HEK293 (cell line): ENCODE results near the gene SORL1.

Source experiments
- CTCF ChIP-seq: fragments of 450-650 bp; formaldehyde crosslinking; IDR thresholded peaks from 2 replicates; pipeline ENCODE4 v1.5.1; 2016; ENCODE audit warnings: missing biosample characterization, missing genetic modification characterization
- KLF8 ChIP-seq: fragments of 450-650 bp; formaldehyde crosslinking; IDR thresholded peaks from 2 replicates; pipeline ENCODE4 v1.5.1; 2016; ENCODE audit warnings: missing biosample characterization, missing genetic modification characterization
- SP2 ChIP-seq: fragments of 450-650 bp; formaldehyde crosslinking; IDR thresholded peaks from 2 replicates; pipeline ENCODE4 v1.5.1; 2016; ENCODE audit warnings: missing biosample characterization, missing genetic modification characterization
- SP3 ChIP-seq: fragments of 450-650 bp; formaldehyde crosslinking; IDR thresholded peaks from 2 replicates; pipeline ENCODE4 v1.5.1; 2016; ENCODE audit warnings: missing biosample characterization, missing genetic modification characterization
- SP7 ChIP-seq: fragments of 450-650 bp; formaldehyde crosslinking; IDR thresholded peaks from 2 replicates; pipeline ENCODE4 v1.5.1; 2016; ENCODE audit warnings: missing biosample characterization, missing genetic modification characterization
- WT1 ChIP-seq: fragments of 450-650 bp; formaldehyde crosslinking; IDR thresholded peaks from 2 replicates; pipeline ENCODE4 v1.5.1; 2016; ENCODE audit warnings: missing biosample characterization, missing genetic modification characterization
- ZBTB21 ChIP-seq: fragments of 450-650 bp; formaldehyde crosslinking; IDR thresholded peaks from 2 replicates; pipeline ENCODE4 v1.5.1; 2017; ENCODE audit warnings: missing biosample characterization, missing genetic modification characterization
- ZEB2 ChIP-seq: fragments of 450-650 bp; formaldehyde crosslinking; IDR thresholded peaks from 2 replicates; pipeline ENCODE4 v1.5.1; 2016; ENCODE audit warnings: missing biosample characterization, missing genetic modification characterization
- ZFP37 ChIP-seq: fragments of 450-650 bp; formaldehyde crosslinking; IDR thresholded peaks from 2 replicates; pipeline ENCODE4 v1.5.1; 2016; ENCODE audit warnings: missing biosample characterization, missing genetic modification characterization
- ZFP41 ChIP-seq: fragments of 450-650 bp; formaldehyde crosslinking; IDR thresholded peaks from 2 replicates; pipeline ENCODE4 v1.5.1; 2016; ENCODE audit warnings: missing biosample characterization, missing genetic modification characterization, borderline replicate concordance
- ZIC2 ChIP-seq: fragments of 450-650 bp; formaldehyde crosslinking; IDR thresholded peaks from 2 replicates; pipeline ENCODE4 v1.5.1; 2016; ENCODE audit warnings: missing biosample characterization, missing genetic modification characterization
- ZNF112 ChIP-seq: fragments of 450-650 bp; formaldehyde crosslinking; IDR thresholded peaks from 2 replicates; pipeline ENCODE4 v1.5.0; 2017; ENCODE audit warnings: missing biosample characterization, missing genetic modification characterization
- ZNF132 ChIP-seq: fragments of 450-650 bp; formaldehyde crosslinking; IDR thresholded peaks from 2 replicates; pipeline ENCODE4 v1.5.1; 2017; ENCODE audit warnings: missing biosample characterization, missing genetic modification characterization, borderline replicate concordance
- ZNF18 ChIP-seq: fragments of 450-650 bp; formaldehyde crosslinking; IDR thresholded peaks from 2 replicates; pipeline ENCODE4 v1.5.1; 2016; ENCODE audit warnings: missing biosample characterization, missing genetic modification characterization
- ZNF202 ChIP-seq: fragments of 450-650 bp; formaldehyde crosslinking; IDR thresholded peaks from 2 replicates; pipeline ENCODE4 v1.5.1; 2016; ENCODE audit warnings: missing biosample characterization, missing genetic modification characterization, borderline replicate concordance
- ZNF214 ChIP-seq: fragments of 450-650 bp; formaldehyde crosslinking; IDR thresholded peaks from 2 replicates; pipeline ENCODE4 v1.5.1; 2017; ENCODE audit warnings: missing biosample characterization, mild to moderate bottlenecking, missing genetic modification characterization, borderline replicate concordance
- ZNF248 ChIP-seq: fragments of 450-650 bp; formaldehyde crosslinking; IDR thresholded peaks from 2 replicates; pipeline ENCODE4 v1.5.1; 2017; ENCODE audit warnings: missing biosample characterization, missing genetic modification characterization
- ZNF274 ChIP-seq, 2 experiments: fragments of 200-500 bp in 1 of 2; fragments of 450-650 bp in 1 of 2; sonication (Bioruptor generic) in 1 of 2; formaldehyde crosslinking in 1 of 2; IDR thresholded peaks; 2 replicates each; pipeline versions ENCODE4 v1.5.1 to v1.6.1; 2014 to 2016; ENCODE audit warnings: borderline replicate concordance in 1 of 2, inconsistent platforms in 1 of 2, low read length in 1 of 2, missing biosample characterization in 1 of 2, missing genetic modification characterization in 1 of 2
- ZNF311 ChIP-seq: fragments of 450-650 bp; formaldehyde crosslinking; IDR thresholded peaks from 2 replicates; pipeline ENCODE4 v1.5.1; 2017; ENCODE audit warnings: missing biosample characterization, missing genetic modification characterization, borderline replicate concordance
- ZNF394 ChIP-seq: fragments of 450-650 bp; formaldehyde crosslinking; IDR thresholded peaks from 2 replicates; pipeline ENCODE4 v1.5.1; 2016; ENCODE audit warnings: missing biosample characterization, missing genetic modification characterization, mild to moderate bottlenecking, moderate library complexity, borderline replicate concordance
- ZNF48 ChIP-seq: fragments of 450-650 bp; formaldehyde crosslinking; IDR thresholded peaks from 2 replicates; pipeline ENCODE4 v1.5.1; 2016; ENCODE audit warnings: missing biosample characterization, missing genetic modification characterization
- ZNF510 ChIP-seq: fragments of 450-650 bp; formaldehyde crosslinking; IDR thresholded peaks from 2 replicates; pipeline ENCODE4 v1.5.1; 2018; ENCODE audit warnings: mild to moderate bottlenecking, missing genetic modification characterization, missing biosample characterization; ENCODE audit not compliant: insufficient replicate concordance
- ZNF560 ChIP-seq: fragments of 450-650 bp; formaldehyde crosslinking; IDR thresholded peaks from 2 replicates; pipeline ENCODE4 v1.5.1; 2017; ENCODE audit warnings: missing biosample characterization, missing genetic modification characterization, borderline replicate concordance
- ZNF626 ChIP-seq: fragments of 450-650 bp; sonication (Bioruptor Pico); formaldehyde crosslinking; IDR thresholded peaks from 2 replicates; pipeline ENCODE4 v1.5.1; 2018; ENCODE audit warnings: missing biosample characterization, missing genetic modification characterization, inconsistent platforms
- ZNF660 ChIP-seq: fragments of 450-650 bp; IDR thresholded peaks from 2 replicates; pipeline ENCODE4 v1.5.1; 2018; ENCODE audit warnings: missing biosample characterization, mild to moderate bottlenecking, missing genetic modification characterization
- ZNF664 ChIP-seq: fragments of 450-650 bp; formaldehyde crosslinking; IDR thresholded peaks from 2 replicates; pipeline ENCODE4 v1.5.1; 2016; ENCODE audit warnings: missing biosample characterization, missing genetic modification characterization
- ZNF692 ChIP-seq: fragments of 450-650 bp; formaldehyde crosslinking; IDR thresholded peaks from 2 replicates; pipeline ENCODE4 v1.5.1; 2016; ENCODE audit warnings: missing biosample characterization, missing genetic modification characterization
- ZNF707 ChIP-seq: fragments of 450-650 bp; formaldehyde crosslinking; IDR thresholded peaks from 2 replicates; pipeline ENCODE4 v1.5.1; 2016; ENCODE audit warnings: missing biosample characterization, missing genetic modification characterization
- TF ChIP-seq, protein P1 (sequence below): fragments of 450-650 bp; IDR thresholded peaks from 2 replicates; pipeline ENCODE4 v1.5.1; 2018; ENCODE audit warnings: missing biosample characterization, missing genetic modification characterization
- TF ChIP-seq, protein P2 (sequence below): fragments of 450-650 bp; formaldehyde crosslinking; IDR thresholded peaks from 2 replicates; pipeline ENCODE4 v1.5.1; 2016; ENCODE audit warnings: missing biosample characterization, missing genetic modification characterization, borderline replicate concordance
- TF ChIP-seq, protein P3 (sequence below): fragments of 450-650 bp; formaldehyde crosslinking; IDR thresholded peaks from 2 replicates; pipeline ENCODE4; 2016; ENCODE audit warnings: missing biosample characterization, missing genetic modification characterization

SORL1 gene

DNA sequence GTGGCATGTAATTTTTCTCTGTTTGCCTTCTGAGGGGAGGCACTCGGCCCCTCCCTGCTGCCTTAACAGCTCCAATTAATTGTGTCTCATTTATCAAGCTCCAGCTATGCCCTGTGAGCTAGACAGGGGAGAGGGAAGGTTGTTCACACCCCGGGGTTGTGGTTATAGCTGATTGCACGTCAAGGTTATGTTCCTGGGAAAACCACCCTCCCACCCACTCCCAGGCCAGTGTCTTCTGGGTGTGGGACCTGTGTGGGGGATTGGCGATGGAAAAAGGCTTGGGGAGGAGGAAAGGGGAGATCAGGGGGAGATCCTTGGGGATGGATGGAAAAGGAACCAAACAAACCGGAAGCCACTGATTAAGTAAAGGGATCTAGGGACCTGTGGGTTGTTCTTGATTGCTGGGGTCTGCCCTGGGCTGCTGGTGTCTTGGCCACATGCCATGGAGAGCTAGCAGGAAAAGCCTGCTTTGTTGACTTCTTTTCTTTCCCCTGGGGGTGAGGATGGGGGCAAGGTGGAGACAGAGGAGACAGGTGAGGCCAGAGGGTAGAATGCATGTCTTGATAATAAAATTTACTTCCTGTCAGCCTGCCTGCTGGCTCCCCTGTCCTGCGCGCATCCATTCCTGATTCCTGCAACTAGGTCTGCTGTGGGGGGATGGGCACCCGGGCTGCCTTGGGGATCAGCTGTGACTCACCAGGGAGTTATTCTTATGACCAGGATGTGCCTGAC, 14.1 kb downstream of the SORL1 start (continued):
- TF ChIP-seq ZNF18 (tag by site-specific recombination) (peak; percentile 20; the same call in 1 of the 2 replicates), SP7 (peak; percentile 82), ZNF248 (tag by site-specific recombination) (no peak), ZNF394 (tag by site-specific recombination) (peak; percentile 69; the same call in 1 of the 2 replicates), ZNF48 (tag by site-specific recombination) (no peak), ZNF214 (tag by site-specific recombination) (no peak), ZNF132 (tag by site-specific recombination) (no peak), ZEB2 (tag by site-specific recombination) (peak; percentile 46), ZNF560 (tag by site-specific recombination) (no peak), WT1 (peak; percentile 95), ZNF202 (tag by site-specific recombination) (no peak), KLF8 (tag by site-specific recombination) (0 out of 2 replicates have a peak, but pooled peaks have one; percentile 40), ZNF692 (0 out of 2 replicates have a peak, but pooled peaks have one; percentile 24), CTCF (tag by site-specific recombination) (no peak), ZNF707 (no peak), ZNF510 (tag by site-specific recombination) (no peak), ZFP41 (tag by site-specific recombination) (no peak), ZBTB21 (no peak), SP3 (tag by site-specific recombination) (no peak), ZNF112 (no peak), ZNF311 (tag by site-specific recombination) (no peak), SP2 (no peak), ZNF664 (no peak), ZFP37 (tag by site-specific recombination) (no peak), ZIC2 (peak; percentile 47), ZNF626 (tag by site-specific recombination) (no peak), ZNF660 (tag by site-specific recombination) (peak; percentile 60; the same call in 1 of the 2 replicates), ZNF274 (IDR thresholded peaks at IDR 0.05; ENCODE audit: low read length) (no peak), ZNF274 (tag by site-specific recombination; IDR thresholded peaks at IDR 0.05; ENCODE audit: borderline replicate concordance) (no peak)
- TF ChIP-seq, protein P1, sequence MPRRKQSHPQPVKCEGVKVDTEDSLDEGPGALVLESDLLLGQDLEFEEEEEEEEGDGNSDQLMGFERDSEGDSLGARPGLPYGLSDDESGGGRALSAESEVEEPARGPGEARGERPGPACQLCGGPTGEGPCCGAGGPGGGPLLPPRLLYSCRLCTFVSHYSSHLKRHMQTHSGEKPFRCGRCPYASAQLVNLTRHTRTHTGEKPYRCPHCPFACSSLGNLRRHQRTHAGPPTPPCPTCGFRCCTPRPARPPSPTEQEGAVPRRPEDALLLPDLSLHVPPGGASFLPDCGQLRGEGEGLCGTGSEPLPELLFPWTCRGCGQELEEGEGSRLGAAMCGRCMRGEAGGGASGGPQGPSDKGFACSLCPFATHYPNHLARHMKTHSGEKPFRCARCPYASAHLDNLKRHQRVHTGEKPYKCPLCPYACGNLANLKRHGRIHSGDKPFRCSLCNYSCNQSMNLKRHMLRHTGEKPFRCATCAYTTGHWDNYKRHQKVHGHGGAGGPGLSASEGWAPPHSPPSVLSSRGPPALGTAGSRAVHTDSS (tag by site-specific recombination): no peak
- TF ChIP-seq, protein P2, sequence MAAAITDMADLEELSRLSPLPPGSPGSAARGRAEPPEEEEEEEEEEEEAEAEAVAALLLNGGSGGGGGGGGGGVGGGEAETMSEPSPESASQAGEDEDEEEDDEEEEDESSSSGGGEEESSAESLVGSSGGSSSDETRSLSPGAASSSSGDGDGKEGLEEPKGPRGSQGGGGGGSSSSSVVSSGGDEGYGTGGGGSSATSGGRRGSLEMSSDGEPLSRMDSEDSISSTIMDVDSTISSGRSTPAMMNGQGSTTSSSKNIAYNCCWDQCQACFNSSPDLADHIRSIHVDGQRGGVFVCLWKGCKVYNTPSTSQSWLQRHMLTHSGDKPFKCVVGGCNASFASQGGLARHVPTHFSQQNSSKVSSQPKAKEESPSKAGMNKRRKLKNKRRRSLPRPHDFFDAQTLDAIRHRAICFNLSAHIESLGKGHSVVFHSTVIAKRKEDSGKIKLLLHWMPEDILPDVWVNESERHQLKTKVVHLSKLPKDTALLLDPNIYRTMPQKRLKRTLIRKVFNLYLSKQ: no peak
- TF ChIP-seq, protein P3, sequence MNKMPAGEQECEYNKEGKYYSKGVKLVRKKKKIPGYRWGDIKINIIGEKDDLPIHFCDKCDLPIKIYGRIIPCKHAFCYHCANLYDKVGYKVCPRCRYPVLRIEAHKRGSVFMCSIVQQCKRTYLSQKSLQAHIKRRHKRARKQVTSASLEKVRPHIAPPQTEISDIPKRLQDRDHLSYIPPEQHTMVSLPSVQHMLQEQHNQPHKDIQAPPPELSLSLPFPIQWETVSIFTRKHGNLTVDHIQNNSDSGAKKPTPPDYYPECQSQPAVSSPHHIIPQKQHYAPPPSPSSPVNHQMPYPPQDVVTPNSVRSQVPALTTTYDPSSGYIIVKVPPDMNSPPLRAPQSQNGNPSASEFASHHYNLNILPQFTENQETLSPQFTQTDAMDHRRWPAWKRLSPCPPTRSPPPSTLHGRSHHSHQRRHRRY (tag by site-specific recombination): no peak
